Endothelial cell of umbilical vein (primary cell): ENCODE data around the gene SERTAD4. TPM values are rescaled to one million over a fixed set of nuclear protein-coding genes. Genes with fewer than 3 reads are reported as not detected.

Source experiments
- BruUV-seq: library from RNA; stranded (reverse); fragments of 400-500 nt; replicated peaks from 2 replicates; lab custom pipeline; 2021; lab: Mats Ljungman, UMichigan
- CTCF ChIA-PET: fragments of 300-600, 350-600 bp; sonication (Branson Sonifier 250); formaldehyde crosslinking; loops from one replicate; lab custom pipeline; 2021; ENCODE audit warnings: antibody characterized with exemption, inconsistent platforms; lab: Charles Lee
- POLR2A ChIA-PET: fragments of 300-600, 350-600 bp; sonication (Branson Sonifier 250); formaldehyde crosslinking; loops from one replicate; lab custom pipeline; 2021; ENCODE audit warnings: antibody characterized with exemption, inconsistent platforms; lab: Charles Lee
- DNase-seq: peaks from one replicate; pipeline ENCODE4 v3.0.0-alpha.2; 2011; ENCODE audit warnings: low read depth, low spot score
- FAIRE-seq: peaks from 2 replicates; lab custom pipeline; 2011; peaks lifted over from hg19 to GRCh38; lab: Jason Lieb, UNC
- H2AFZ ChIP-seq: 2 replicates; pipeline ENCODE4 v1.6.0; 2012; ENCODE audit warnings: low read depth, low read length, control low read depth, inconsistent platforms
- H3K27ac ChIP-seq: 2 replicates; pipeline ENCODE4 v1.5.1; 2011; ENCODE audit warnings: low read depth, mild to moderate bottlenecking, control low read depth, low read length, moderate library complexity; ENCODE audit not compliant: insufficient read depth
- H3K27me3 ChIP-seq, 2 experiments: 2 replicates each; pipeline versions ENCODE4 v1.6.0 to v1.6.1; 2011; ENCODE audit warnings: low read length in 2 of 2, mixed read lengths in 1 of 2; ENCODE audit not compliant: control insufficient read depth in 2 of 2, insufficient read depth in 2 of 2
- H3K36me3 ChIP-seq, 2 experiments: 2 replicates in 1 of 2; 3 replicates in 1 of 2; pipeline ENCODE4 v1.5.1; 2011; ENCODE audit warnings: low read length in 2 of 2, mild to moderate bottlenecking in 1 of 2, moderate library complexity in 1 of 2; ENCODE audit not compliant: control insufficient read depth in 2 of 2, insufficient read depth in 2 of 2; ENCODE audit errors: extremely low read depth in 1 of 2
- H3K4me1 ChIP-seq: 3 replicates; pipeline ENCODE4 v1.5.1; 2011; ENCODE audit warnings: mild to moderate bottlenecking, low read length; ENCODE audit not compliant: control insufficient read depth, insufficient read depth; ENCODE audit errors: extremely low read depth
- H3K4me2 ChIP-seq: 2 replicates; pipeline ENCODE4 v1.6.1; 2011; ENCODE audit warnings: low read length, control low read depth, mixed read lengths; ENCODE audit not compliant: insufficient read depth
- H3K4me3 ChIP-seq, 3 experiments: fragments of 200-600 bp in 1 of 3; sonication (generic), shearing (Covaris generic) in 1 of 3; replicated peaks in 1 of 3; 2 replicates each; pipeline ENCODE4 v1.5.1; 2011 to 2016; ENCODE audit warnings: control low read depth in 3 of 3, low read length in 3 of 3, mild to moderate bottlenecking in 2 of 3, inconsistent platforms in 1 of 3, low read depth in 1 of 3, moderate library complexity in 1 of 3; ENCODE audit not compliant: insufficient read depth in 1 of 3
- H3K79me2 ChIP-seq: 2 replicates; pipeline ENCODE4 v1.6.0; 2012; ENCODE audit warnings: low read length, inconsistent platforms; ENCODE audit not compliant: control insufficient read depth, insufficient read depth
- H3K9ac ChIP-seq: replicated peaks from 2 replicates; pipeline ENCODE3; 2011; ENCODE audit warnings: low read length, control low read depth; ENCODE audit not compliant: insufficient read depth; ENCODE audit errors: extremely low read depth
- H3K9me1 ChIP-seq: replicated peaks from 3 replicates; pipeline ENCODE4 v1.6.0; 2011; ENCODE audit warnings: mild to moderate bottlenecking, low read length; ENCODE audit not compliant: control insufficient read depth, insufficient read depth; ENCODE audit errors: extremely low read depth
- H3K9me3 ChIP-seq: replicated peaks from 2 replicates; pipeline ENCODE4 v1.5.1; 2012; ENCODE audit warnings: low read length, inconsistent platforms; ENCODE audit not compliant: control insufficient read depth, insufficient read depth
- H4K20me1 ChIP-seq: replicated peaks from 2 replicates; pipeline ENCODE3; 2011; ENCODE audit warnings: mild to moderate bottlenecking, low read length; ENCODE audit not compliant: control insufficient read depth, insufficient read depth; ENCODE audit errors: extremely low read depth
- CTCF ChIP-seq, 2 donors: IDR thresholded peaks; 1 replicate in 1 of 2; 2 replicates in 1 of 2; pipeline ENCODE4 v1.5.1; 2011; ENCODE audit warnings: low read length in 2 of 2, mild to moderate bottlenecking in 2 of 2, moderate library complexity in 2 of 2, control low read depth in 1 of 2, inconsistent platforms in 1 of 2, low read depth in 1 of 2; ENCODE audit not compliant: insufficient read depth in 1 of 2; ENCODE audit errors: extremely low read depth in 1 of 2
- EZH2 ChIP-seq: IDR thresholded peaks from 2 replicates; pipeline ENCODE4 v1.6.1; 2012; ENCODE audit warnings: borderline replicate concordance, low read depth, mild to moderate bottlenecking, moderate library complexity, low read length, inconsistent platforms; ENCODE audit not compliant: severe bottlenecking
- FOS ChIP-seq: IDR thresholded peaks from 2 replicates; pipeline ENCODE4 v1.6.1; 2011; ENCODE audit warnings: mild to moderate bottlenecking, low read length, moderate library complexity, borderline replicate concordance; ENCODE audit not compliant: insufficient read depth
- GATA2 ChIP-seq: IDR thresholded peaks from 2 replicates; pipeline ENCODE4 v1.7.0; 2011; ENCODE audit warnings: low read depth, mild to moderate bottlenecking, moderate library complexity, mixed read lengths, low read length; ENCODE audit not compliant: insufficient read length, insufficient read depth
- JUN ChIP-seq: IDR thresholded peaks from 2 replicates; pipeline ENCODE4 v1.6.1; 2011; ENCODE audit warnings: borderline replicate concordance, low read depth; ENCODE audit not compliant: insufficient read length, insufficient read depth
- MAX ChIP-seq: IDR thresholded peaks from 2 replicates; pipeline ENCODE4 v1.6.1; 2011; ENCODE audit not compliant: insufficient read depth, insufficient read length
- MYC ChIP-seq: IDR thresholded peaks from one replicate; pipeline ENCODE4 v1.6.1; 2011; ENCODE audit warnings: mild to moderate bottlenecking, low read depth, low read length
- POLR2A ChIP-seq: IDR thresholded peaks from 2 replicates; pipeline ENCODE4 v1.6.1; 2012; ENCODE audit warnings: low read depth, mild to moderate bottlenecking, control low read depth, low read length
- POLR2AphosphoS5 ChIP-seq: IDR thresholded peaks from 2 replicates; pipeline ENCODE4 v1.6.1; 2012; ENCODE audit warnings: low read depth, mild to moderate bottlenecking, control low read depth, low read length, moderate library complexity; ENCODE audit not compliant: insufficient read depth
- dilution Hi-C: fragments of 300-500 bp; cut with MboI; formaldehyde crosslinking; loops from one replicate; pipeline ENCODE4 v1.15.0; 2019; ENCODE audit warnings: low sequenced_read_pairs; ENCODE audit not compliant: extremely low pct_ligation_motif_present
- intact Hi-C: fragments of 100-400 bp; cut with micrococcal nuclease; formaldehyde crosslinking; loops from one replicate; pipeline ENCODE4 v1.10.0; 2022
- polyA plus RNA-seq, 4 experiments: library from polyadenylated mRNA; depleted of rRNA in 3 of 4; stranded (reverse) in 3 of 4; unstranded in 1 of 4; fragments of >200 nt; gene quantifications; 2 replicates each; pipeline versions ENCODE4 v1.2.1 to v1.2.3, GENCODE V29; 2011 to 2012; ENCODE audit warnings: missing spikeins in 1 of 4
- total RNA-seq: library from RNA; stranded (reverse); gene quantifications from 2 replicates; pipeline ENCODE4 v1.2.3, GENCODE V29; 2021

The SERTAD4 gene
- total and polyA plus RNA-seq, 2 donors (not counting 3 experiments of a cell fraction or from before 2014, with no cell fraction given) = 4.0 to 11.3 TPM

- POLR2A ChIA-PET = no interaction called here
- Histone ChIP-seq H3K9me3 (no peaks in the 10 kb centered on the region), H3K27me3 (no peaks in the 10 kb centered on the region), H3K4me3 (no peak overlapping the region), H3K79me2 (no peaks in the 10 kb centered on the region), H3K27ac (peak overlapping the region; percentile 28), H3K36me3 (no peaks in the 10 kb centered on the region), H3K9me1 (no peaks in the 10 kb centered on the region), H3K4me1 (peaks cover 54% of the 10 kb centered on the region), H3K9ac (peak overlapping the region; percentile 22), H3K4me2 (peak overlapping the region; percentile 38), H2AFZ (peak overlapping the region; percentile 77), H4K20me1 (no peaks in the 10 kb centered on the region)
- no peak for DNase-seq
- intact Hi-C loops = loop anchor here (2.0 to 10.0 kb wide), 3 partner anchors 1021 to 1337 kb away; partner anchors contain the start of genes RCOR3 and SLC30A1
- no peak for TF ChIP-seq POLR2A
- TF ChIP-seq CTCF (IDR thresholded peaks at IDR 0.05; ENCODE audit: extremely low read depth in 1 of 2, insufficient read depth in 1 of 2, low read depth in 1 of 2, low read length in 2 of 2) = no peak
- no peak for TF ChIP-seq FOS
- TF ChIP-seq GATA2 = no peak
- no peak for TF ChIP-seq MAX
- no peak for TF ChIP-seq JUN
- TF ChIP-seq POLR2AphosphoS5 = no peak
- no peak for TF ChIP-seq EZH2
- no peak for TF ChIP-seq MYC
- dilution Hi-C loops = no loop called here
- peak; percentile 18 for FAIRE-seq
- CTCF ChIA-PET = interaction anchor here (0.7 to 1.2 kb wide), 4 partner anchors 9 to 123 kb away, joined by 3 to 5 read pairs (median 4); no protein-coding TSS in a partner anchor
- BruUV-seq = no TSS peak
These were observed 4.9 kb downstream of the SERTAD4 start for GRCh38 chr1:210237479-210237878.
